WERI-Rb-1 (cell line): ENCODE data around the gene RBM45.
"Not testable (repeated sequence)": the region's sequence is repeated elsewhere in the genome, so short reads cannot be mapped to it uniquely, and the experiment has no call there.

Source experiments
- DNase-seq: peaks from one replicate; pipeline ENCODE4 v3.0.0-alpha.2; 2020
- H3K27ac ChIP-seq: fragments of 250-450 bp; sonication (Bioruptor Pico); 2 replicates; pipeline ENCODE4 v1.5.1; 2020; ENCODE audit warnings: mild to moderate bottlenecking, moderate library complexity
- H3K27me3 ChIP-seq: fragments of 250-450 bp; sonication (Bioruptor Pico); 2 replicates; pipeline ENCODE4 v1.5.1; 2021; ENCODE audit warnings: mild to moderate bottlenecking, low read depth, moderate library complexity; ENCODE audit not compliant: insufficient read depth, severe bottlenecking
- H3K36me3 ChIP-seq: fragments of 250-450 bp; sonication (Bioruptor Pico); 2 replicates; pipeline ENCODE4 v1.5.1; 2020; ENCODE audit warnings: mild to moderate bottlenecking, moderate library complexity
- H3K4me3 ChIP-seq: 2 replicates; pipeline ENCODE4 v1.5.1; 2011; ENCODE audit warnings: low read depth, mild to moderate bottlenecking, control low read depth, low read length
- H3K9me3 ChIP-seq: fragments of 250-450 bp; sonication (Bioruptor Pico); 2 replicates; pipeline ENCODE4 v1.5.1; 2021; ENCODE audit warnings: mild to moderate bottlenecking, moderate library complexity; ENCODE audit not compliant: severe bottlenecking
- TF ChIP-seq, protein P1 (sequence below): IDR thresholded peaks from 2 replicates; pipeline ENCODE4 v1.5.1; 2011; ENCODE audit warnings: low read depth, mild to moderate bottlenecking, control low read depth, inconsistent platforms, low read length

RBM45 gene

DNA sequence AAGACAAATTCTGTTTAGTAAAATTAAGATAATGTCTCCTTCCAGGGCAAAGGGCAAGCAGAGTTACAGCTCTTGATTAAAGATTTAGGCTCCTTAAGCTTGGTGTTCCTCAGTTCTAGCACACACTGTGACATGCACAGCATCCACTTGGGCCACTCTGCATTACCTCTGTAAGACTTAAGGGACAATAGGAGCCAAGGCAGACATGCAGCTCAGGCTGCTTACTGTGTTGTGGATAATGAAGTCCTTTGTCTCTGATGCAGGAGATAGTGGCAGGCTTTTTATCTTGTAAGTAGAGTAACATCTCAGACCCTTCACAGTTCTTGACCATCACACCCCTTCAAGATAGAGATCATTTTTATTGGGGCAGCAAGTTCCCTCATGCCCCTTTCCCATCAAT is 31.2 kb downstream of the RBM45 start:
- Histone ChIP-seq H3K27ac (no peak overlapping the region), H3K9me3 (no peaks in the 10 kb centered on the region), H3K4me3 (no peak overlapping the region), H3K27me3 (no peaks in the 10 kb centered on the region), H3K36me3 (no peaks in the 10 kb centered on the region)
- TF ChIP-seq, protein P1, sequence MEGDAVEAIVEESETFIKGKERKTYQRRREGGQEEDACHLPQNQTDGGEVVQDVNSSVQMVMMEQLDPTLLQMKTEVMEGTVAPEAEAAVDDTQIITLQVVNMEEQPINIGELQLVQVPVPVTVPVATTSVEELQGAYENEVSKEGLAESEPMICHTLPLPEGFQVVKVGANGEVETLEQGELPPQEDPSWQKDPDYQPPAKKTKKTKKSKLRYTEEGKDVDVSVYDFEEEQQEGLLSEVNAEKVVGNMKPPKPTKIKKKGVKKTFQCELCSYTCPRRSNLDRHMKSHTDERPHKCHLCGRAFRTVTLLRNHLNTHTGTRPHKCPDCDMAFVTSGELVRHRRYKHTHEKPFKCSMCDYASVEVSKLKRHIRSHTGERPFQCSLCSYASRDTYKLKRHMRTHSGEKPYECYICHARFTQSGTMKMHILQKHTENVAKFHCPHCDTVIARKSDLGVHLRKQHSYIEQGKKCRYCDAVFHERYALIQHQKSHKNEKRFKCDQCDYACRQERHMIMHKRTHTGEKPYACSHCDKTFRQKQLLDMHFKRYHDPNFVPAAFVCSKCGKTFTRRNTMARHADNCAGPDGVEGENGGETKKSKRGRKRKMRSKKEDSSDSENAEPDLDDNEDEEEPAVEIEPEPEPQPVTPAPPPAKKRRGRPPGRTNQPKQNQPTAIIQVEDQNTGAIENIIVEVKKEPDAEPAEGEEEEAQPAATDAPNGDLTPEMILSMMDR = no peak
- no peak for DNase-seq

DNA sequence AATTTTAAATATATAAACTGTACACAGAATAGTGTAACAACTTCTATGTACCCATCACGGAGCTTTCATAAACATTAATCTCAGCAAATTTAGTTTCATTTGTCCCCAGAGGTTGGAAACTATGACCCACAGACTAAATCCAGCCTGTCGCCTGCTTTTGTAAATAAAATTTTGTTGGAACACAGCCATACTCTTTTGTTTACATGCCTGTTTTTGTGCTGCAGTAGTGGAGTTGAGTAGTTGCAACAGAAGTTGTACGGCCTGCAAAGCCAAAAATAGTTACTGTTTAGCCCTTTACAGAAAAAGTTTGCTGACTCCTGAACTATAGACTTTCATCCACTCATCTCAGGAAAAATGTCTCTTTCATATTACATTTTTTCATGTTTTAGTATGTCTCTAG is 39.8 kb downstream of the RBM45 start:
- no peak overlapping the region for H3K4me3 ChIP-seq
- no peak for DNase-seq
- no peaks in the 10 kb centered on the region for H3K9me3 ChIP-seq
- H3K27ac ChIP-seq = no peak overlapping the region
- TF ChIP-seq, protein P1 = no peak
- H3K27me3 ChIP-seq = no peaks in the 10 kb centered on the region
- no peaks in the 10 kb centered on the region for H3K36me3 ChIP-seq

DNA sequence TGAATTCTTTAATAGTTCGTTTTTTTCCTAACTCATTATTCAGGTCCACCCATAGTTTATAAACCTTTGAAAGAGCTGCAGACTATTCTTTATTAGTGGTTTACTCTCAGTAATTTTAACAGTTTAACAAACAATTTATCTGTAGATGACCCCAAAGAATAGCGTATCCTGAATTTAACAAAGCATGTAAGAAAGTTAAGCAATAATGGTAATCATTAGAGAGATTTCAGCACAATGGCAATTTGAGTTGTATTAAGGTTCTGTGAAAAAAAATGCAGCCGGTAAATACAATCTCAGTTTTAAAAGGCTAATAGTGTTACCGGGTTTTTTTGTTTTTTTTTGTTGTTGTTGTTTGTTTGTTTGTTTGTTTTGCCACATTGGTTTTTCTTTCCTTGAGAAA is 40.3 kb downstream of the RBM45 start:
- TF ChIP-seq, protein P1 = no peak
- H3K27ac ChIP-seq = no peak overlapping the region
- no peaks in the 10 kb centered on the region for H3K36me3 ChIP-seq
- no peaks in the 10 kb centered on the region for H3K9me3 ChIP-seq
- no peak overlapping the region for H3K4me3 ChIP-seq
- H3K27me3 ChIP-seq = no peaks in the 10 kb centered on the region
- DNase-seq = no peak

DNA sequence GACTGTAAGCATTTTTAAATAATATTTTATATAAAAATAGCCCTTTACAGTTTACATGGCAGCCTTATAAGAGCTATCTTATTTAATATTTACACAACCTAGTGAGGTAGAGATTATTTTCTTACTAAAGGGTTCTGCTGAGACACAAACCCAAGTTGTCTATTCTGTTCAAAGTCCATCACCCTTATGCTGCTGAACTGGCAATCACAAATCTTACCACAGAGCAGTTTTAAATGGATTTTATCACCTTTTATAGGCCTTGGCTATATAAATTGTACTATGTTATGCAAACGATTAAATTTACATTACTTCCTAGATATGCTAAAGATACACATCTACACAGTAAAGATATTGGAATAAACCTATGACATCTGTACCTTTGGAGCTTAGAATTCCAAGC is 40.7 kb downstream of the RBM45 start:
- Histone ChIP-seq H3K27me3 (no peaks in the 10 kb centered on the region), H3K9me3 (no peaks in the 10 kb centered on the region), H3K4me3 (no peak overlapping the region), H3K27ac (no peak overlapping the region), H3K36me3 (no peaks in the 10 kb centered on the region)
- no peak for DNase-seq
- TF ChIP-seq, protein P1 = no peak

DNA sequence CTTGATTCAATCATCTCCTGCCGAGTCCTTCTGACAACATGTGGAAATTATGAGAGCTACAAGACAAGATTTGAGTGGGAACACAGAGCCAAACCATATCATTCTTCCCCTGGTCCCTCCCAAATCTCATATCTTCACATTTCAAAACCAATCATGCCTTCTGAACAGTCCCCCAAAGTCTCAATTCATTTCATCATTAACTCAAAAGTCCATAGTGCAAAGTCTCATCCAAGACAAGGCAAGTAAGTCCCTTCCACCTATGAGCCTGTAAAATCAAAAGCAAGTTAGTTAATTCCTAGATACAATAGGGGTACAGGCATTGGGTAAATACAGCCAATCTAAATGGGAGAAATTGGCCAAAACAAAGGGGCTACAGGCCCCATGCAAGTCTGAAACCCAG is 41.6 kb downstream of the RBM45 start:
- not testable (repeated sequence) for H3K27ac ChIP-seq, H3K4me3 ChIP-seq, H3K36me3 ChIP-seq, DNase-seq, H3K27me3 ChIP-seq, H3K9me3 ChIP-seq

DNA sequence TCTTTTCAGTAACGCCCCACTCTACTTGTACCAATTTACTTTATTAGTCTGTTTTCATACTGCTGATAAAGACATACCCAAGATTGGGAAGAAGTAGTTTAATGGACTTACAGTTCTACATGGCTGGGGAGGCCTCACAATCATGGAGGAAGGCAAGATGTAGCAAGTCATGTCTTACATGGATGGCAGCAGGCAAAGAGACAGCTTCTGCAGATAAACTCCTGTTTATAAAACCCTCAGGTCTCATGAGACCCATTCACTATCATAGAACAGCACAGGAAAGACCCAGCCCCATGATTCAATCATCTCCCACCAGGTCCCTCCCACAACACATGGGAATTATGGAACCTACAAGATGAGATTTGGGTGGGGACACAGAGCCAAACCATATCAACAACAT is 43.3 kb downstream of the RBM45 start:
- no peak for DNase-seq
- Histone ChIP-seq H3K36me3 (no peaks in the 10 kb centered on the region), H3K27me3 (no peaks in the 10 kb centered on the region), H3K9me3 (no peaks in the 10 kb centered on the region), H3K27ac (no peak overlapping the region), H3K4me3 (no peak overlapping the region)
- TF ChIP-seq, protein P1 = no peak
